HG03354 (cell line): Measurements from ENCODE around the gene PODXL2.

Source experiments
- ATAC-seq: cut with Tn5 transposase; IDR thresholded peaks from one replicate; pipeline ENCODE4 v1.9.1; 2021; ENCODE audit warnings: mild to moderate bottlenecking; ENCODE audit not compliant: unreplicated experiment, poor library complexity, severe bottlenecking

PODXL2 gene

DNA sequence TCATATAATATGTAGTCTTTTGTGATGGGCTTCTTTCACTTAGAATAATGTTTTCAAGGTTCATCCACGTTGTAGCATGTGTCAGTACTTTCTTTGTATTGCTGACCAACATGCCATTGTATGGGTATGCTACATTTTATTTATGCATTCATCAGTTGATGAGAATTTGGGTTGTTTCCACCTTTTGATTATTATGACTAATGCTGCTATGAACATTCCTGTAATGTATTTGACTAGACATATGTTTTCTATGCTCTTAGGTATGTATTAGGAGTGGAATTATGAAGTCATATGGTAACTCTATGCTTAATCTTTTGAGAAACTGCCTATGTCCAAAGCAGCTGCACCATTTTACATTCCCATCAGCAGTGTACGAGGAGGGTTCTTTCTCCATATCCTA, 3.2 kb upstream of the PODXL2 start:
- no peak for ATAC-seq

DNA sequence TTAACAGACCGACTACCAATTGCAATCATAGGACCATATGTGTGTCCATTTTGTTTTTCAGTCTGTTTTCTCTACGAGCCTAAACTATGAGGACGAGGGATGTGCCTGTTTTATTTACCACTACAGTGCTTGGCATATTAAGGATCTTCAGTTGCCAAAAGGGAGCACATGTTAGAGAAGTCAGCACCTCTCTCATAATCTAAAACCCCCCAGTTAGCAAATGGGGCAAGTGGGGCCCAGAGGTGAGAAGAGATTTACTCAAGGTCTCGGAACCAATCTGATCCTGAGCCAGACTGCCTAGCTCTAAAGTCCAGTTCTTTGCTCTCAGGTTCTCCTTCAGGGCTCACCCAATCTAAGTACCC, 578 bp upstream of the PODXL2 start:
- no peak for ATAC-seq

DNA sequence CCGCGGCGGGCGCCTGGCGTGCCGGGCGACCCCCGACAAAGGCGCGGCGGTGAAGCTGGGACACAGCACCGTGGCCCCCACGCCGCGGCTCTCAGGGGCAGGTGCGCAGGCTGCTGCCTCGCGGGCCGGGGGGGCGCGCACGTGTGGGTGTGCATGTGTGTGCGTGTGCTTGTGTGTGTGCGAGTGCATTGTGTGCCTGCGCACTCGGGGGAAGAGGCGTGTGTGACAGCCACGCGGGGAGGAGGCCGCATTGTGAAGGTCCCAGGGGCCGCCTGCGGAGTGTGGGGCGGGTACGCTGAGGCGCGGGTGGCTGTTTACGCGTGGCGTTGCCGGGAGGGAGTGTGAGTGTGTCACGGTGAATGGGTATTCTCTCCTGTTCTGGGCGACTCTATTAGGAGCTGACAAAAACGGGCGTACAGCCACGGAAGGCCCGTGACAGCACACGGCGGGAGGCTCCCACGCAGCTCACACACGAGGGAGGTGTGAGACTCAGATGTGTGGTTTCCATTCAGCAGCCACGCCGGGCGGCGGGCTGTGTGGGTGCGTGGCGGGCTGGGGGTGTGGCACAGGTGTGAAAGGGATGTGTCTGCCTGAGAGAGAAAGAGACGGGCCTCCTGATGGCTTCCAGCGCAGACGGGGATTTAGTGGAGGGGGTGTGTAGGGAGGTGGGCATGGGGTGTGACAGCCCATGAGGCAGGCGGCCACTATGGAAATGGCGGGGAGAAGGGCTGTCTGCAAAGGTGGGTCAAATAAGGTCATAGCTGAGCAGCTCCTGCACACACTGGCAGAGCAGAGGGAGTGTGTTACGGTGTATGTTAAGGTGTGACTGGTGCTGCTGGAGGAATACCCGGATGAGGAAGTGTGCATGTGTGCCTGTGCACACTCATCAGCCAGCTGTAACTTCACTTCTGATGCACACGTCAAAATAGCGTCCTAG, 750 bp downstream of the PODXL2 start:
- ATAC-seq, result peak; percentile 20

DNA sequence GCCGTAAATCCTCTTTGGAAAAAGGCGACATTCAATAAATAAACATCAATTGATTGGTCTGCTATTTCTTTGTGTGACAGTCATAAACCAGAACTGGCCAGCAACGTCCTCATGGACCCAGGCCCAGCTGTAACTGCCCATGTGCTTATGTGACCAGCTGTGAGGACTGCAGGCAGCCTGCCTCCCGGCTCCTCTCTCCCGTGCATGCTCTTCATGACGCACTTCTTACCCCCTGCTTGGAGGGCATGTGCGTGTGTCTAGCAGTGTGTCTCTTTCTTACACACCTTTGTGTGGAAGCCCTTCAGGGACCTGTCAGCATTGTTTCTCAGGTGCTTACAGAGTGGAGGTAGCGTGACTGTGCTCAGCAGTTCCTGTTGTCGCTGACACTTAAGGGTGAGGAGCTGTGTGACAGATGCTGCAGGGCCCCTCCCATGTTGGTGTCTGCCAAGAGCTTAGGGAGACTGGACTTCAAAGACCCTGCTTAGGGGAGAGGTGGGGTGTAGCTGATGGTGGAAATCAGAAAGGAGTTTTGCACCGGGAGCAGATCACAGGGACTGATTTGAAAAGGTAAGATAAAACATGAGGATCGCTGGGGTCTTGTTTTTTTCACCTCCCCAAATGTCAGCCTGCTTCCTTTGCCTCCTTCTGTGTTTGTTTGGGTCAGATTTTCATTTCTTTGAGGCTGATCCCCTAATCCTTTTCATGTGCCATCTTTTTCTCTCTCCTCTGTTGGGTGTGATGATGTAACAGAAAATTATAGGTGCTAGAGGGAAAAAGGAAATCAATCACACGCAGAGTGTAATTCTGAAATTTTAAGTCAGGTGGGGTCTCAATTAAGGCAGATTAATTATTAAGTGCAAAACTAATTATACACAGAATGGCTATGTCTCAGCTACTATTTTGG, 2.1 kb downstream of the PODXL2 start:
- no peak for ATAC-seq

DNA sequence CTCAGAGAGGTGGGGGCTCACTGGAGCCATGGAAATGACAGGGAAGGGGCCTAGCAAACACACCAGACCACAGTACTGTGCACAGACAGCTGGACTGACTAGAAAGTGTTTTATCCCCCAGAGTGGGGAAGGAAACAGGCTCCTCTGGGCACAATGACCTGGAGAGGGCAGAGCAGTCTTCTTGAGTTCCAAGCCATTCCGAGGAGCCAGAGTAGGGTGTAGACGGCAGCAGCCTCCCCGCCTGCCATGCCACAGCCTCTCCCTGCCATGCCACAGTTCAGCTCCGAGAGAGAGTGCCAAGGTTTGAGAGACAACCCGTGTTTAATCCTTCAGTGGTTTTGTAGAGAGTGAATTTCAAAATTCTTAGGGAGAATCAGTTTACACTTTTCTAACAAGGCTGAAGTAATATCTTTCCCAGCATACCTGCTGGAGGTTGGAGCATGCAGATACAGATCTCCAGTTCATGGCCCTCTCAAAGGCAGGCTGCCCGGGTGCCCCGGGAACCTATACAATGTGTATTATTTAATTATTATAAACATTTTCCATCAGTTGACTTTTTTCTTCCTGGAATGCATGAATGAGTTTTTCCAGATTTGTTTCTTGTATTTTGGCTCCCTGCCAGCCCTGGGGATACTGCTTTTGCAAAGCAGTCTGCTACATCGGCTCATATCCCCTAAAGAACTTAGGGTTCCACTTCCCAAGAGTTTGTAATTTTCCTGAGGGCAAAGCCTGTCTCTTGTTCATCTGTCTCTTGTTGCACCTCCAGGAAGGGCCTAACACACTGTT, 3.2 kb downstream of the PODXL2 start:
- no peak for ATAC-seq

DNA sequence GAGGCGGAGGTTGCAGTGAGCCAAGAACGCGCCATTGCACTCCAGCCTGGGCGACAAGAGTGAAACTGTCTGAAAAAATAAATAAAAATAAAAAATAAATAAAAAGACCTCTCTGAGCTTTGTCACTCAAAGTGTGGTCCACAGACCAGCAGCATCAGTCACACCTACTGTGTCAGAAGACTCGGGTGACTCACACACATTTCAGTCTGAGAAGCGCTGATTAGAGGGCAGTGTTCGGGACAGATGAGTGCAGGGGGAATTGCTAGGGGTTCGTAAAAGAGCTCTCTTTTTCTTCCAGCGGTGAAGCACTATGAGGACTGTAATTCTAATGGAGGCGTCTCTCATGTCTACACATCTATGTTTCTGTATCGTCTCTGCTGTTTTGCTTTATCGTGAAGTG, 5.7 kb downstream of the PODXL2 start:
- no peak for ATAC-seq

DNA sequence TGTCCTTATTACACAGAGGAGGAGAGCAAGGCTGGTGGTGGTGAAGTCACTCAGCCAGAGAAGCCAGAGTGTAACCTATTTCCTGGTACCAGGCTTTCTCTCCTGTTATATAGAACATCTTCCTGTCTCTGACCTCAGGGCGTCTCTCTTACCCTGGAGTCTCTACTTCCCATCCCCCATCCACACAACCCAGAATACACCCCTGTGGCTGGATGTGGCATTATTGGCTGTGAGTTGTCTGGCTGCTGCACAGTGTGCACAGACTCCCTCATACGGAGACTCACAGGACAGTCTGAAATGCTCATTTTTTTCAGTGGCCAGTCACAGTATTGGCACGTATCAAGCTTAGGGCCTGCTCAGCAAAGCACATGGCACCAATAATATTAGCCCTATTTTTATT, 8.6 kb downstream of the PODXL2 start:
- no peak for ATAC-seq

DNA sequence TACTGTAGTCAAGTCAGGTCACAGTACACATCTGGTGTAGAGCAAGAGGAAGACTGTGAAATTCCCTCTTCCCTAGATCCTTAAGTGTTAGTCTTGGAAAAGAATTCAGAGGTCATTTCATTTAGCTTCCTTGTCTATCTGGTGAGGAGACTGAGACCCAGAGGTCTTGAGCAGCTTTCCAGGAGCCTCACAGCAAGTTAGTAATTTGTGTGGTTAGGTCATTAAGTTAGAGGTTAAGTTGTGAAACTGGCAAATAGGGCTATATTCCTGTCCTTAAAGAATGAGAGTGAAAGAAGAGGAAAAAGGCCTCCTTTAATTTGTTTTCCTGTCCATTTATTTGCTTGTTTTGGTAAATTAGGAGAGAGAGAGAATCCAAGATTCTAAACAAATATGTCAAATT, 9.0 kb downstream of the PODXL2 start:
- ATAC-seq, result no peak

DNA sequence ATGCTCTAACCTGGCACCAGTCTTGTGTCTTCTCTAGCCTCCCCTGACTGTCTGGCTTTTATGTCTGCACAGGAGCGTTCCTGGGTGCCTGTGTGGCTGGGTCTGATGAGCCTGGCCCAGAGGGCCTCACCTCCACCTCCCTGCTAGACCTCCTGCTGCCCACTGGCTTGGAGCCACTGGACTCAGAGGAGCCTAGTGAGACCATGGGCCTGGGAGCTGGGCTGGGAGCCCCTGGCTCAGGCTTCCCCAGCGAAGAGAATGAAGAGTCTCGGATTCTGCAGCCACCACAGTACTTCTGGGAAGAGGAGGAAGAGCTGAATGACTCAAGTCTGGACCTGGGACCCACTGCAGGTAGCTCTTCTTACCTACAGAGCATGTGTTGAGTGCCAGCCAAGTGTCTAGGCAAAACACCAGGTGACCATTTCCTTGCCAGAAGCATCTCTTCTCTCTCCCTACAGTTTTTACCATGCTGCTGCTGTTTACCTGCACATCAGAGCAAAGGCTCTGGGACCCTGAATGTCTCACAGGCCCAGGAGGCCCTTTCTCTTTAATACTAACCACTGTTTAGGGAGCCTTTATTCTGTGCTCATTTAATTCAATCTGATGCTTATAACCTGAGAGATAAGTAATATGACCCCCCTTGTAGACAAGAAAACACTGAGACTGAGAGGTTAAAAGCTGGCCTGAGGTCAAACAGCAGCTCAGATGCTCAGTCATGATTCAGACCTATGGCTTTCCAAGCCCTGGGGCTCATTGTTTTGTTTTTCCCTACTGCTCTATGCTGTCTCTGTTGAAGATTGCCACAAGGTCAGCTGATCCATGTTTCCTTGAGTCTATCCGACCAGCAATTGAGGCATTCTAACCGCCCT, 10.4 kb downstream of the PODXL2 start:
- ATAC-seq, result no peak

DNA sequence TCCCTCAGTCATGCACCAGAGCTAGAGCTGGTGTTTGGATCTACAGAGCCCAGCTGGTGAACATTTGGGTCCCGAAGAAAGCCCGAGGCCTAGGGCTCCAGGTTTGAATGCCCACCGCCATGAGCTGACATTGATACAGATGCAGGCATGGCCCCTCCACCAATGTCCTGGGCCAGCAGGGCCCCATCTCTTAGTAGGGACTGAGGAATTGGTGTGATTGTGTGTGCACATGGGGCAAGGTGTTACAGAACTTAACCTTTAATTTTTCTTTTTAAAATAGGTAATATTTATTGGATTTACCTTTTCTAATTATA, 11.0 kb downstream of the PODXL2 start:
- no peak for ATAC-seq

DNA sequence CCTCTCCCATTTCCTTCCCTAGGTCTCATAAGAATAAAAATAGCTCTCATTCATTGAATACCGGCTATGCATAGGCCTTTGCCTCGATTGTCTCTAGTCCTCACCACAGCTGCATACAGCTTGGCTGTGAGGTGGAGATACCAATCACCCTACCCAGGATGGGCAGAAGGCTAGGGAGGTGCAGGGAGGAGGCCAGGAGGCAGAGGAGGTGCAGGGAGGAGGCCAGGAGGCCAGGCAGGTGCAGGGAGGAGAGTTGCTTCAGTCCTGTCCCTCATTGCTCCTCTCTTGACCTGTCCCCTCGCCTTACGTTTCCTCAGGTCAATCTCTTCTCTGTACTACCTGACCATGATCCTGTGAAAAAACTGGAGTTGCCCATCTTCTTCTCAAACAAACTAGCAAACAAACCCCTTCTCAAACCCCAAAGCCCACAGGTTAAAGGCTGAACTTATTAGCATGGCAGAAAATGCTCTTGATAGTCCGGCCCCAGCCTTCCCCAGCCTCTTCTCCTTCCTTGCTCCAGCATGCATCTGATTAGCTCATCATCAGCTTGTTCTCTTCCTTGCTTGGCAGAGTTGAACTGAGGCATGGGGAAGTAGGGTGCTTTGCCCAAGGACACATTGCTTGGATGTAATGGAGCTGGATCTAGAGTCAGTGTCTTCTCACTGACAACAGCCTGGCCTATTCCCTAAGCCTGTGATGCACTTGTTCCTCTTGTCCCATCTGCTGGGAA, 15.8 kb downstream of the PODXL2 start:
- ATAC-seq, result no peak

DNA sequence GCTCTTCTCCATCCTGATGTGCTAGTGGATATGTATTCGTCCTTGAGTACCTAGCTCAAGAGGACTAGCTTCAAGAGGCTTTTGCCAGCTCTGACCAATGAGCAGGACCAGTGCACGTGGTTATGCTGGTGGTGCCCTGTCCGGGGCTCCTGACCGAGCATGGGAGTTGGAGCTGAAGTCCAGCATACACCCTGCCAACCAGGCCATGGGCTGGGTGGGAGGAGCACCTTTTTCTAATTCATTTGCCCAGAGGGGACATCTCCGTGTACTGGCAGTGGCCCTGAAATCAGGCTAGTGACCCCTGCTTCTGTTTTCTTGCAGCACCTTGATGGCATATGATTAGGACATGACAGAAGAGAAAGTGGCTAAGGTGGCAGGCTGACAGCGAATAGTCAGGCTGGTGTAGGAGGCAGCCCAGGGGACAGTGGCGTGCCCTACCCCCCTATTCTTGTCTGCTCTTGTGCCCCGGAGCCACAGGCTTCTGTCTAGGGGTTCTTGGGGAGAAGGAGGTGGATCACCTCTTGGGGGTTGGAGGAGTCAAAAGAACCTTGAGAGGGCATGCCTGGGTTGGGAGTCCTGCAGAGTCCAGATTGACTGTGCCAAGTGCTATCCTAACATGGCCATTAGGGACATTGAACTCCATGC, 16.5 kb downstream of the PODXL2 start:
- ATAC-seq, result no peak

DNA sequence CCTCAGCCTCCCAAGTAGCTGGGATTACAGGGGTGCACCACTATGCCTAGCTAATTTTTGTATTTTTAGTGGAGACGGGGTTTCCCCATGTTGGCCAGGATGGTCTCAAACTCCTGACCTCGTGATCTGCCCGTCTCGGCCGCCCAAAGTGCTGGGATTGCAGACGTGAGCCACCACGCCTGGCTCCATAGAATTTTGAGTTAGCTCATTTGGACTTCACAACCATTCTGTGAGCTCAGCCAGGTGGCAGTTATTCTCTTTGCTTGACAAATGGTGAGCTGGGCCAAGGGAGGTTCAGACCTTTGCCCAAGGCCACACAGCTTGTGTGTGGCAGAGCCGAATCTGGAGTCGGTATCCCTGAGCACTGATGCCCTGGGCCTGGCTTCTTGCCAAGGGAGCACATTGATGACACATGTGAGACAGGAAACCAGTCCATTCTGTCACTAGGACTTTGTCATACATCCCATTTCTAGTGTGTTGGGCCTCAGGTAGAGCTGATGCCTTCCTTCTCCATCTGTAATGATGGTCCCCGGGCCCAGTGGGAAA, 17.6 kb downstream of the PODXL2 start:
- ATAC-seq, result no peak

DNA sequence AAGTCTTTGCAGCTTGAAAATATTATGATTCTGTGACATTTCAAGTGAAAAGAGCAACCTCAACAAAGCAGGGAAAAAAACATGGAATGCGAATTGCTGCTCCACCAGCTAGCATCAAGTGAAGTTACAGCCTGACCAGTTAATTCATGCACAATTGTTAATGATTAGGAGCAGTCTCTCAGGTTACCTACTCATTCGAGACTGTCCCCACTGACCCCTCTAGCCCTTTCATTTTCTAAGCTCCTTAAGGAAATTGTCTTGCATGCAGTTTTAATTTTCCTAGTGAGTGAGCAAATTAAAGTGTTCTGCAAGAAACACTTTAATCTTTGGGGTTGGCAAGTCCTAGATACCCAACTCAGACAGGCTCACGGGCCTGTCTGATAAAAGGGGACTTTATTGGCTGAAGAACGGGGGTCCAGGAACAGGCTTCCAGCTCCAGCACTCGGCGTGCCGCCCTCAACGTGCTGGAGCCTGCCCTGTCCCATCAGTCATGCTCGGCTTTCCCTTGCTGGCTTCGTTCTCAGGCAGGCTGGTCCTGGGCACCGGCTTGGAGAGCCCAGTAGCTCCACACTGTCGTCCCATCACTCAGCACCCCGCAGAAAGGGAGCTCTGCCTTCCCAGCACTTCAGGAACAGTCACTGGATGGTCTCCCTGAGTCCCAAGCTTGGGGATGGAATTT, 18.3 kb downstream of the PODXL2 start:
- ATAC-seq, result no peak

DNA sequence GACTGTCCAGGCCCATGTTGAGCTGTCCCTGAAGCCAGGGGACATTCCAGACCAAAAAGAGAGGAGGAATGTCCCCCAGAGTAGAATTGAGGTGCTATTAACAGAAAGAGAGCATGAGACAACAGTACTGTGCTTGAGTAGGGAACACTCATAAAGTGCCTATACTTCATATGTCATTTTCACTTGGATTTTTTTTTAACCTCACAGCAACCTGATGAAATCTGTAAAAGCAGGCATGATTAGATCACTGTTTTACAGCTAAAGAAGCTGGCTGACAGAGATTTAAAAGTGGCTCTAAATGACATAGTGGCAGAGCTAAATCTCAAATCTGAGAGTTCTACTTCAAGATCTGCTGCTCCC, 18.8 kb downstream of the PODXL2 start:
- ATAC-seq, result no peak

DNA sequence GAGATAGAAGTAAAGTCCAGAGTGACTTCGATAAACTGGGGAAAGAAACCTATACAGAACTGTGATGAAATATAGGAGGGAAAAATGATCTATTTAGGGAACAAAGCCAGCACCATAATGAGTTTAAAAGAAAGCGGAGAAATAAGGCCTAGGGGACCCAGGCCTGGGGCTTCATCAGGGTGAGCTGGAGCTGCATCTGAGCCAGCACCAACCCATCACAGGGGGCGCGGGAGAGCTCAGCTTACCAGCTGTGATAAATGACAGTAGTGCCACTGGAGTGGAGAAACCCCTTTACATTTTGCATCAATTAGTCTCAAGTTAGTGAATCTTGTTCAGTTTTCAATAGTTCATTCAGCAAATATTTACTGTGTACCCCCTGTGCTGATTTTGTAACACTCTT, 21.3 kb downstream of the PODXL2 start:
- ATAC-seq, result no peak

DNA sequence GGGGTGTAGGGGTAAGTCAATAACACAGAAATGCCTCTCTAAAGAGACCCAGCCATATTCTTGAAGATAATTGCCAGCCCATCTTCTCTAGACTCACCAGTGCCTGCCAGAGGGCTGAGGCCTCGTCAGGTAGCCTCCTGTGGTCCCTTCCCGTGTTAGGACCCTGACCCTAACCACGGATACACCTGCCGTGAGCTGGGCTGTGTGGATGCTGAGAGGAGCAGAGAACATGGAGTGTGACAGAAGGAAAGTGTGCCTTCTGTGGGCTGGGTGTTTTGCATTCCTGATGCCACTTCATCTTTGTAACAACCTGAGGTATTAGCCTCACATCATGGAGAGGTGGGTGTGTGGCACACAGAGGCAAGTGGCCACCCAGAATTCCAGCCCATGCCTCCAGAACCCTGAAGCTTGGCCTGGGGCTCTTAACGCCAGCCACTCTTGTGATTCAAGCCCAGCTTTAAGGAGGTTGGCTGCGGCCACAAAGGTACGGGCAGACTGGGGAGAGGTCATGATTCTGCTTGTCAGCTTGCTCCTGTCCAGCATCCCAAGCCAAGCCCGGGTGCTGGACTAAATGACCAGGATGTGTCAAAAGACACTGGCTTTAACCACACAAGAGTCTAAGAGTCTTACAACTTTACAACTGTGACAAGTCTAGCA, 22.7 kb downstream of the PODXL2 start:
- ATAC-seq, result no peak
